Left lobe of liver (tissue), 2 donors: ENCODE data around the gene TAF9. TPM values are rescaled to one million over a fixed set of nuclear protein-coding genes. Genes with fewer than 3 reads are reported as not detected.
"Not testable (repeated sequence)": the region's sequence is repeated elsewhere in the genome, so short reads cannot be mapped to it uniquely, and the experiment has no call there.

Source experiments
- ATAC-seq: fragments of 200-7000 bp; cut with Tn5 transposase; one replicate; pipeline ENCODE4 v1.9.1; 2020; ENCODE audit warnings: mild to moderate bottlenecking, moderate library complexity
- DNase-seq: peaks from one replicate; pipeline ENCODE4 v3.0.0-alpha.2; 2020; ENCODE audit warnings: low spot score
- total RNA-seq: library from RNA; stranded (reverse); gene quantifications from one replicate; pipeline ENCODE4 v1.2.1, GENCODE V29; 2021
- donor health status: DM: no; HTN: no; CAD: no; lungs with moderate emphysema.
- donor health status: DM: no; HTN: yes; CAD: no.

Gene TAF9
- total RNA-seq, 1 donor from 2014 or later = 20.0 TPM

DNA sequence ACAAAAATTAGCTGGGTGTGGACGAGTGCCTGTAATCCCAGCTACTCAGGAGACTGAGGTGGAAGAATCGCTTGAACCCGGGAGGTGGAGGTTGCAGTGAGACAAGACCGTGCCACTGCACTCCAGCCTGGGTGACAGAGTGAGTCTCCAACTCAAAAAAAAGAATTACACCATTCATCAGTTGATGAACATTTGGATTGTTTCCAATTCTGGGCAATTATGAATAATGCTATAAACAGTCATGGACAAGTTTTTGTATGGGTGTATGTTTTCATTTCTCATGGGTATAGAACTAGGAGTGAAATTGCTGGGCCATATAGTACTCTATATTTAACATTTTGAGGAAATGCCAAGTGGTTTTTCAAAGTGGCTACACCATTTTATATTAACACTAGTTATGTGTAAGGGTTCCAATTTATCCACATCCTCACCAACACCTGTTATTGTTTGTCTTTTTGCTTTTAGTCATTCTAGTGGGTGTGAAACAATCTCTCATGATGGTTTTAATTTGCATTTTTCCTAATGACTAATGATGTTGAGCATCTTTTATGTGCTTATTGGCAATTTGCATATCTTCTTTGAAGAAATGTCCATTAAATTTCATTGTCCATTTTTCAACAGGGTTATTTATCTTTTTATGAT, 27.7 kb downstream of the TAF9 start:
- ATAC-seq = no peak

GRCh38 chr5:69335341-69335935, 33.9 kb downstream of the TAF9 start:
- no peak for DNase-seq
- ATAC-seq = no peak

More for the DNA sequence above, 27.7 kb downstream of the TAF9 start:
- no peak for DNase-seq

GRCh38 chr5:69334793-69335268, 34.5 kb downstream of the TAF9 start:
- DNase-seq = peak; percentile 85
- peak; percentile 85 for ATAC-seq

DNA sequence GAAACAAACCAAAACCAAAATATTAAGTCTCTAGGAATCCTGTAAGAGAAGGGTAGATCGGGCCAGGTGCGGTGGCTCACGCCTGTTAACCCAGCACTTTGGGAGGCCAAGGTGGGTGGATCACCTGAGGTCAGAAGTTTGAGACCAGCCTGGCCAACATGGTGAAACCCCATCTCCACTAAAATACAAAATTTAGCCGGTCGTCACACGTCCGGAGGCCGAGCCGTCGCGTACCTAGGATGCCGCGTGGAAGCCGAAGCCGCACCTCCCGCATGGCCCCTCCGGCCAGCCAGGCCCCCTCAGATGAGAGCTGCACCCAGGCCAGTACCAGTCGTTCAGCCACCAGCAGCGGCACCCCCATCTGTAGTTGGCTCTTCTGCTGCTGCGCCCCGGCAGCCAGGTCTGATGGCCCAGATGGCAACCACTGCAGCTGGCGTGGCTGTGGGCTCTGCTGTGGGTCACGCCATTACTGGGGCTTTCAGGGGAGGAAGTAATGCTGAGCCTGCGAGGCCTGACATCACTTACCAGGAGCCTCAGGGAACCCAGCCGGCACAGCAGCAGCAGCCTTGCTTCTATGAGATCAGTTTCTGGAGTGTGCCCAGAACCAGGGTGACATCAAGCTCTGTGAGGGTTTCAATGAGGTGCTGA, 35.5 kb downstream of the TAF9 start:
- not testable (repeated sequence) for ATAC-seq, DNase-seq

- ATAC-seq = peak; percentile 75
- peak; percentile 64 for DNase-seq
Measured at GRCh38 chr5:69331528-69332445, 37.5 kb downstream of the TAF9 start.

DNA sequence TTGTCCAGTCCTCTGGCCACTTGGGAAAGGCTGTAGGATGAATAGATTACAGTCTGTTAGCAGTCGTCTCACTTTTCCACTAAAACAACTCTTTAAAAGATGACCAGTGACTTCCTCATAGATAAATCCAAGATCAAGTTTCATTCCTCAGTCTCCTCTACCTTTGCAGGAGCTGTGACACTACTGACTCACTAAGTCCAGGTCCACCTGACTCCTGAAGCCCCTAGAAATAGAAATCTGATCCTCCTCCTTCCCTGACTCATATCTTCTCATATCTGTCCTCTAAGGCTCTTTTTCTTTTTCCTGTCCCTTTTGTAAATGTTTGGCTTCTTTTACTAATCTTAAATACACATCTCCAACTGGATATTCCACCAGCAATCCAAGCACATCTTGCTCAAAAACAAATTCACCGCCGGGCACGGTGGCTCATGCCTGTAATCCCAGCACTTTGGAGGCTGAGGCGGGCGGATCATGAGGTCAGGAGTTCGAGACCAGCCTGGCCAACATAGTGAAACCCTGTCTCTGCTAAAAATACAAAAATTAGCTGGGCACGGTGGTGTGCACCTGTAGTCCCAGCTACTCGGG, 39.3 kb downstream of the TAF9 start:
- no peak for DNase-seq
- no peak for ATAC-seq

GRCh38 chr5:69326365-69326764, 43.0 kb downstream of the TAF9 start:
- no peak for ATAC-seq
- DNase-seq = no peak

- DNase-seq (no peak), ATAC-seq (no peak)
Measured at GRCh38 chr5:69317391-69317790, 51.9 kb downstream of the TAF9 start.

GRCh38 chr5:69315972-69316371, 53.3 kb downstream of the TAF9 start:
- DNase-seq = no peak
- no peak for ATAC-seq

Other genes with a start within 250 kb of the TAF9 start
- gene CCNB1, start 202.4 kb downstream of the TAF9 start, total RNA-seq = 2.7 TPM
- 0.53 TPM for gene CENPH, start 179.9 kb downstream of the TAF9 start, total RNA-seq
- gene CDK7, start 134.6 kb downstream of the TAF9 start, total RNA-seq = 7.6 TPM
- 18.6 TPM for gene CCDC125, start 36.7 kb downstream of the TAF9 start, total RNA-seq
- gene AK6, start within 50 bp of the TAF9 start, total RNA-seq = 18.8 TPM
- 8.9 TPM for gene RAD17, start 298 bp upstream of the TAF9 start, total RNA-seq
- 29.7 TPM for gene MARVELD2, start 45.6 kb upstream of the TAF9 start, total RNA-seq
- gene OCLN, start 123.3 kb upstream of the TAF9 start, total RNA-seq = 27.3 TPM
- 10.8 TPM for gene GTF2H2C, start 190.7 kb upstream of the TAF9 start, total RNA-seq